ENCODE measurements around the gene ZFAND5. TPM values are rescaled to one million over a fixed set of nuclear protein-coding genes. Genes with fewer than 3 reads are reported as not detected.

The ZFAND5 gene
- total and polyA plus RNA-seq, 2 of the 13 experiments (the other 11 are each of a cell fraction or from before 2014, with no cell fraction given) = 53.4 to 60.2 TPM

DNA sequence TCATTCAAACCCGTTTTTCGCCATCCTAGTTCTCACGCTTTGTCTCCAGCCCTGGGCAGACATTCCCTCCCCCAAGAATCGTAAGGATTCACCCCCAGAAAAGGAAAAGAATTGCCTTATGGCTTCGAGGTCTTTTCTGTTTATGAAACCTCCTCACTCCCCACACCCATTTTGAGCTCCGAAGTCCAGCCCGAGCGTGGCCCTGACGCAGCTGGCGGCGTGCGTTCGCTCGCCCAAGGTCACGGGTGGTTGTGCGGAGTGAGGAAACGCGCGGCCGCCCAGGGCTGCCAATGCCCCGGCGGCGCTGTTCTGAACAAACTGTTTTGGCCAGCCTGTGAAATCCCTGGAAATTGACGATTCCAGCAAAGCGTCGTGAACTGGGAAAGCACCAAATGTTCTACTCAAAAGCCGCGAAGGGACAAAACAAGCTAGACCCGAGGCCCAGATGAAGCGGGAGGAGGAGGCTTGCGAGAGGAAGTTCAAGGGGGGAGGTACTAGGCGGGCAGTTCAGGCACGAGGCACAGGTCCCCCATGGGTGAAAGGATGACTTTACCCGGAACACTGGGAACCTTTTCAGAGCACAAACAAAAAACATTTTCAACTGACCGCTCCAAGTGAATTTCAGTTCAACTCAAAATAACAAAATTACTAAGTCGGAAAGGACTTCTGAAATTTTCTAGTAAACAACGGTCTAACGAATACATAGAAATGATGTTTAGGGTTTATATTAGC lies 683 bp upstream of the ZFAND5 start (continued):
- TF ChIP-seq ZBTB44 (CRISPR knock-in tag; IDR thresholded peaks at IDR 0.05) (no peak), TBX3 (IDR thresholded peaks at IDR 0.05; ENCODE audit: borderline replicate concordance) (no peak), CHCHD3 (CRISPR knock-in tag; IDR thresholded peaks at IDR 0.05) (no peak), ZNF253 (CRISPR knock-in tag; IDR thresholded peaks at IDR 0.05; ENCODE audit: borderline replicate concordance) (peak; percentile 71; the same call in 1 of the 2 replicates), MXI1 (IDR thresholded peaks at IDR 0.05; ENCODE audit: borderline replicate concordance, low read depth, low read length) (no peak), ZNF598 (CRISPR knock-in tag; IDR thresholded peaks at IDR 0.05; ENCODE audit: borderline replicate concordance) (no peak), CCAR2 (optimal IDR thresholded peaks at IDR 0.05; ENCODE audit: low read depth, low read length) (no peak), GATAD2A (CRISPR knock-in tag; IDR thresholded peaks at IDR 0.05) (peak; percentile 78), RERE (CRISPR knock-in tag; IDR thresholded peaks at IDR 0.05; ENCODE audit: low read depth) (0 out of 2 replicates have a peak, but pooled peaks have one; percentile 11), ZNF577 (CRISPR knock-in tag; IDR thresholded peaks at IDR 0.05; ENCODE audit: borderline replicate concordance, low read depth) (no peak), MIER2 (CRISPR knock-in tag; IDR thresholded peaks at IDR 0.05) (no peak), PLSCR1 (CRISPR knock-in tag; IDR thresholded peaks at IDR 0.05; ENCODE audit: borderline replicate concordance) (no peak), ZUFSP (CRISPR knock-in tag; IDR thresholded peaks at IDR 0.05; ENCODE audit: borderline replicate concordance) (no peak), ZNF460 (CRISPR knock-in tag; IDR thresholded peaks at IDR 0.05; ENCODE audit: borderline replicate concordance) (peak; percentile 34; the same call in 1 of the 2 replicates)
- TF ChIP-seq, protein P1, sequence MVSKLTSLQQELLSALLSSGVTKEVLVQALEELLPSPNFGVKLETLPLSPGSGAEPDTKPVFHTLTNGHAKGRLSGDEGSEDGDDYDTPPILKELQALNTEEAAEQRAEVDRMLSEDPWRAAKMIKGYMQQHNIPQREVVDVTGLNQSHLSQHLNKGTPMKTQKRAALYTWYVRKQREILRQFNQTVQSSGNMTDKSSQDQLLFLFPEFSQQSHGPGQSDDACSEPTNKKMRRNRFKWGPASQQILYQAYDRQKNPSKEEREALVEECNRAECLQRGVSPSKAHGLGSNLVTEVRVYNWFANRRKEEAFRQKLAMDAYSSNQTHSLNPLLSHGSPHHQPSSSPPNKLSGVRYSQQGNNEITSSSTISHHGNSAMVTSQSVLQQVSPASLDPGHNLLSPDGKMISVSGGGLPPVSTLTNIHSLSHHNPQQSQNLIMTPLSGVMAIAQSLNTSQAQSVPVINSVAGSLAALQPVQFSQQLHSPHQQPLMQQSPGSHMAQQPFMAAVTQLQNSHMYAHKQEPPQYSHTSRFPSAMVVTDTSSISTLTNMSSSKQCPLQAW (CRISPR knock-in tag; IDR thresholded peaks at IDR 0.05) = 0 out of 2 replicates have a peak, but pooled peaks have one; percentile 47

Measured in HepG2 (cell line).